GM21723 (cell line): ENCODE results near the gene GJA3.

ENCODE experiments used
- ATAC-seq: cut with Tn5 transposase; IDR thresholded peaks from one replicate; pipeline ENCODE4 v1.9.1; 2021; ENCODE audit warnings: mild to moderate bottlenecking, moderate library complexity; ENCODE audit not compliant: unreplicated experiment

The GJA3 gene

DNA sequence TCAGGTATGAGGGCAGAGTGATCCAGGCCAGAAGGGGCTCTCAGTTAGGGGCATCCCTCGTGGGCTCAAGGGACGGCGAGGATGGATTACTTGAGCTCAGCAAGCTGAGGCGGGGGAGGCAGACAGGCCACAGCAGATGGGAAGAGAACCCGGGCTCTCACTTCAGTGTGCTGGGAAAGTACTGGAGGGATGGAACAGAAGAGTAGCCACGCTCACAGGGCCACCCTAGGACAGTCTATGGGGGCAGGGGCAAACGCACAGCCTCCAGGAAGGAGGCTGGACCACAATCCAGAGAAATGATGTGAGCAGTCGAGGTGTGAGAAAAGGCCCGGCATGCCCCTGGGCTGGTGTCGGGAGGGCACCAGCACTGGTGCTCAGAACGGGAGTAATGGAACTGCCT is 9.2 kb downstream of the GJA3 start:
- no peak for ATAC-seq

DNA sequence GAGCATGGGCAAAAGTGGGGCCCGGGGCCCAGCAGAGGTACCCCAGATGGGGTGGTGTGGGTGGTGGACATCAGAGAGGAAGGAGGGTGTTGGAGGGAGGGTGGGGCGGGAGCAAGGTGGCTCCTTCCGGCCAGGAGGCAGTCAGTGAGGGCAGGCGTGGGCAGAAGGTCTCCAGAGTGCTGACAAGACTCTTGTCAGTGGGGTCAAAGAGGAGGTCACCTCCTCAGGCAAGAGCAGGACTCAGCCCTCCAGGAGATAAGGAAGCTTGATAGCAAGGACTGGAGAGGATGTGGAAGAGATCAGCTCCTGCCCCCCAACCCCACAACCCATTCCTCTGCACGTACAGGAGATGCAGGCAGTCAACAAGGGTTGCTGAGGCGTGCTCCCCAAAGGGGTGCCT is 9.8 kb downstream of the GJA3 start:
- ATAC-seq = no peak

DNA sequence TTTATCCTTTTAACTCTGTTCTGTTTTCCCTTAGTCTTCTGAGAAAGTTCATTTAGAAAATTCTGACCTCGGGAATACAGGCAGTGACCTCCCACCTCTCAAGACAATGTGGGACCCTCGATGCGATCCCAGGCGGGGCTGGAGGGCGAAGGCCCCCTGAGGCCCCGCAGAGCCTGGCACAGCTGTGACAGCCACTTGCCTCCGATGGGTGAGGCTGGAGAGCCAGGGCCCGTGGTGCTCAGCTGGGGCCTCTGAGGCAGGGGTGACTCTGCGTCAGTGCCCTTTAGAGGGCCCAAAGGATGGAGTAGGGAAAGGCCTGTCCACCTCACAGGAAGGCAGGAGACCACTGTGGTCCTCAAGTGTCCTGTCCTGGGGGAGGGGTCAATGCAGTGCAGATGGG is 10.3 kb downstream of the GJA3 start:
- ATAC-seq = no peak

DNA sequence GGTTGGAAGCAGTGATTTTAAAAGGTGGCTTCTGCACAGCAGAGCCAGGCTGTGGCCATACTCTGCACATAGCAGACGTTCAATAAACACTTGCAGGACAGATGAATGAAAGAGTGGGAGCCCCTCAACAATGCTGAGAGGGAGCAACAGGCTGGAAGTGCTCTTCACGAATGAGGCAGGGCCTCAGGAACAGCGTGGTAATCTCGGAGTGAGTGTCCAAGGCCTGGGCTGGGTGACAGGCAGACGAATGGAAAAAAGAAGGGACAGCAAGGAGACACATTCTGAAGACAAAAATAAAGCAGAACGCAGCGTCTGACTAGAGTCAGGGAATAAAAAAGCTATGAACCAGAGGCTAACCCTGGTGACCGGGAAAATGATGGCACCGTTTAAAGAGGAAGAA is 11.1 kb downstream of the GJA3 start:
- ATAC-seq = no peak

DNA sequence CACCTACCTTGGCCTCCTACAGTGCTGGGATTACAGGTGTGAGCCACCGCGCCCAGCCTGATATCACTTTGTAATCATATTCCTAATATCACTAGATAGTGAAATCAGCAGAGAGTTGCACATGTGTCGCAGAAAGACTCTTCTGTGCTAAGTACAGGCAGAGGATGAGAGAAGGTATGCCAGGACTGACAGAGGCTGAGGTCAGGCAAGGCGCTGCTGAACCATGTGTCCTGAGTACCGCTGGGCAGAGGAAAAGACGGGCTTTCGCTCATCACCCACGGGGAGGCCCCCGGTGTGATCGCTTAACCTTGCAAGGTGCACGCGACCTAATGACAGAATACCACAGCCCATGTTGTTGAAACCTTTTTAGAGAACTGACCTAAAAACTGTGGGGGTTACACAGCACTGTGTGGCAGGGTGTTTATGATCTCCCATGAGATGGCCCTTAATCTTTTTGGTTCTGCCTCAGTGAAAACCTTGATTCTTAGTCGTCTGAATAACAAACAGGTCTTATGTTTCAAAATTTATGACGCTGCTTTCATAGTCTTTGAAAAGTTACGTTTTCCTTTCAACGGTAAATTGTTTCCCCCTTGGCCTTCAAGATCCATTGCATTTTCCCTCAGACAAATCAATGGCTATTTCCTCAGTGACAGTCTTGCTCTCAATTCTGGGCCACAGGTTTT is 12.2 kb downstream of the GJA3 start:
- ATAC-seq = no peak

DNA sequence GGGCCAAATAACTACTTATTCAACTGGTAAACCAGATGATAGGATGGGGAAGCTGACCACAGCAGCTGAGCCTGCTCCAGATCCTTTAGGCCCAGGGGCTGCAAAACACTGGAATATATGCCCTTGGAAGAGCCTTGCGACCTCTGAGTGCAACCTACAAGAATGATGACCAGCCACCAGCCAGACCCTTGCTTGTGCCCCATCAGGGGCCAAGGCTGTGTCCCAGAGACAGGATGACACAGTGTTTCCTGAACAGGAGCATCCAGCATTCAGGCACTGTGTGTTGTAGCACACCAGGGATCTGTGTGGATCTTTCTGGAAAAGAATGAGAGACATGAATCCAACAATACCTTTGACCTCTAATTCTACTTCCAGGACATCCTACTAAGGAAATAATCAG is 14.5 kb downstream of the GJA3 start:
- no peak for ATAC-seq

DNA sequence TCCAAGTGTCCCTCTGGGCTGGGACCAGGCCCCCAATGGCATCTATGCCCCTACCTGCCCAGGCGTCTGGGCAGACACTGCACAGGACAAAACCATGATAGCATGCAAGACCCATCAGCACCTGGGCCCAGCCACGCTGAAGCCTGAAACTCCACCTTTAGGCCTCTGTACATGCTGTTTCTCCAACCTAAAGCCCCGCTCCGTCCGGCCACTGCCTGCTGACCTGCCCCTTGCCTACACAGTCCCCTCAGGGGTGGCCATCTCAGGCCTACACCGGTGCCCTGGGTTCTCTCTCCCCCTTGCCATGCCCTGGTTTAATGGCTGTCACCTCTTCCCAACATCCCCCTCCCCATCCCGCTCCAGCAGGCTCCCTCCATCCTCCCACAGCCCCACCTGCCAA is 15.3 kb downstream of the GJA3 start:
- ATAC-seq = no peak

DNA sequence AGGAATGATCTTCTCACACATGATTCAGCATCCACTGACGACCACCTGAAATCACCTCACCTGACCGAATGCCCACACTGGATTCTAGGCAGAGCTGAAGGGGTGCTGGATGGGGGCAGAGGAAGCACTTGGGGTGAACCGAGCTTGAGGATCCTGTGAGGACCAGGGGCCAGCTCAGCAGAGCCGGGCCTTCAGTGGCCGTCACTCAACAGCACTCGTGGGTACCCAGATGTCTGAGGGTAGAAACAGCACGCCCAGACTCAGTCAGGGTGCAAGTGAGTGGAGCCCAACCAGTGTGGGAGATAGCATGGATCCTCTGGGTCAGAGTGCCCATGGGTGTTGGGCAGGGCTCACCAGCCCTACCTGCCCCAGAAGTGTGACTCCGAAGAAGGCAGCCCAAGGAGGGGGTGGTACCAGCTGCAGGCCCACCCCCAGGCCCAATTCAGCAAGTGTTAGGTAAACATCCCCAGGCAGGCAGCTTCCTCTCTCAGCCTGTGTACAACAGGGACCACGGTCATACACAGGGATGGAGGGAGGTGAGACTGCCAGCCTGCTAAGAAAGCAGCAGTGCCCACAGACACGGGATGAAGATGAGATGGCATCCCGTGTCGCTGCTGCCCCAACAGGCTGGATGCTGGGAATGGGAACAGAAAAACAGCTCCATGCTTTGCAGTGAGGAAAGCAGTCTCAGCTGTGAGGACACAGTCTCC is 16.6 kb downstream of the GJA3 start:
- ATAC-seq = no peak

DNA sequence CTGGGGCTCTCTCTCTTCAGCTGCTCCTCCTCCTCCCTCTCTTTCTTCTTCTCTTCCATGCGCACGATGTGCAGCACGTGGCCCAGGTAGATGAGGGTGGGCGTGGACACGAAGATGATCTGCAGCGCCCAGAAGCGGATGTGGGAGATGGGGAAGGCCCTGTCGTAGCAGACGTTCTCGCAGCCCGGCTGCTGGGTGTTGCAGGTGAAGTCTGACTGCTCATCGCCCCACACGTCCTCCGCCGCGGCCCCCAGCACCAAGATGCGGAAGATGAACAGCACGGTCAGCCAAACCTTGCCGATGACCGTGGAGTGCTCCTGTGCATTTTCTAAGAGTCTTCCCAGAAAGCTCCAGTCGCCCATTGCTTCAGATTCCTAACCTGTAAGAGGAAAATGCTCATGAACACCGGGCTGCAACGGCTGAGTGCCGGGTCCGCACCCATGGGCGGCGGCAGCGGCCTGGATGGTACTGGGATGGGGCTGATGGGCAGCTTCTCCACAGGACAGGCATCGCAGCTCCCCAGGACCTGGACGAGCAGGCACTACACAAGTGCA is 17.8 kb downstream of the GJA3 start:
- no peak for ATAC-seq

DNA sequence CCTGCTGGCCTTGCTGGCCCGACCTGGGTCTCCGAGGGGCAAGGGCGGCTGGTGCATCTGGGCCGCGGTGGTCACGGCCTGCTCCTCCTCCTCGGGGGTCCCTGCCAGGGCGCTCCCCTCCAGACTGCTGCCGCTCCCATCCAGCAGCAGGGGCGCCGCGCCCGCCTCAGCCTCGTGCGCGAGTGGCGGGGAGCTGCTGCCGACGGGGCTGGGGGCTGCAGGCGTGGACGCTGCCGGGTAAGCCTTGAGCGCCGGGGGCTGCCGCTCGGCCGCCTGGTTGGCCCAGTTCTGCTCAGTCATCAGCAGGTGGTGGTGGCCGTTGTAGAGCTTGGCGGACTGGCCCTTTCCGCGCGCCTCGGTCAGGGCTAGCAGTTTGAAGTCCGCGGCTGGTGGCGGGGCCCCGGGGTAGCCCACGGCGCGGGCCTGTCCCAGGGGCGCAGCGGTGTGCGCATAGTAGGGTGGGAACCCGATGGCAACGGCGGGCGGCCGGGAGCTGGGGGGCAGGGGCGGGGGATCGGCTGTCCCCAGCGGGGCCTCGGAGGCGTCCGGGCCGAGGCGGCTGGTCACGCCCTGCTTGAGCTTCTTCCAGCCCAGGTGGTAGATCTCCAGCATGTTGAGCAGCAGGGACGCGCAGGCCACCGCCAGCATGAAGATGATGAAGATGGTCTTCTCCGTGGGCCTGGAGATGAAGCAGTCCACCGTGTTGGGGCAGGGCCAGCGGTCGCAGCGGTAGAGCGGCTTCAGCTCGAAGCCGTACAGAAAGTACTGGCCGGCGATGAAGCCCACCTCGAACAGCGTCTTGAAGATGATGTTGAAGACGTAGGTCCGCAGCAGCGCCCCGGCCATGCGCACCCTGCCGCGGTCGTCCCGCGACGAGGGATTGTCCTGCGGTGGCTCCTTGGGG is 18.6 kb downstream of the GJA3 start:
- ATAC-seq = no peak

DNA sequence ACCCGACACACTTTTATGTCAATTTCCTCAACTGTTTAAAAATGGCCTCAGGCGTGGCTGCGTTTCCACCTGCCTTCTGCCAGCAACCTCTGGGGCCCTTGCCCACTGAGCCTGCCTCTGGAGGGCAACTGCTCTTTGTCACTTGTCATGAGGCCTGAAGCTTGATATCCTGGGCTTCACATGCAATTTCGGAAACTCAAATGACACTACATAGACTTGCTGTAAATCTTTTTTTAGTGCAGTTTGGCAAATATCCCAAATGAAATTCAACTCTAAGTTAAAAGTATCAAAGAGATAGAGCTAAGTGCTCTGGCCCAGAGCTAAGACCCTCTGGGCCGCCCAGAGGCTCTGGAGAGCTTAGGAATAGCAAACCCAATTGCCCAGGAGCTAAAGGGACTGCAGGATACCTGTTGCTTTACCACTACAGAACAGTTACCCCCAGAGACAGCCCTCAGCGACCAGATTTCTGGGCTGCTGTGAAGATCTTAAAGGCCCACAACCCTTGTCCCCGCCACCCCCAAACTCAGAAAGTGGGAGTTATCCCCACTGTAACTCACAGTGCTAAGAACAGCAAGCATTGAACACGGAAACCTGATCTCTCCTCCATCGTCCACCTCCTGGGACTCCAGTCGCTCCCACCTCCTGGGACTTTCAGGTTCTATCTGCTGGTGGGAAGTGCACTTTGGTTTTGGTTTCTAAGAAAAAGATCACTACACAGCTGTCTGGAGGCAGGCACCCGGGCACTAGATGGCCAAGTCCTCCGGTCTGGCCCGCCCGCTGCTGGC is 19.4 kb downstream of the GJA3 start:
- ATAC-seq = no peak

DNA sequence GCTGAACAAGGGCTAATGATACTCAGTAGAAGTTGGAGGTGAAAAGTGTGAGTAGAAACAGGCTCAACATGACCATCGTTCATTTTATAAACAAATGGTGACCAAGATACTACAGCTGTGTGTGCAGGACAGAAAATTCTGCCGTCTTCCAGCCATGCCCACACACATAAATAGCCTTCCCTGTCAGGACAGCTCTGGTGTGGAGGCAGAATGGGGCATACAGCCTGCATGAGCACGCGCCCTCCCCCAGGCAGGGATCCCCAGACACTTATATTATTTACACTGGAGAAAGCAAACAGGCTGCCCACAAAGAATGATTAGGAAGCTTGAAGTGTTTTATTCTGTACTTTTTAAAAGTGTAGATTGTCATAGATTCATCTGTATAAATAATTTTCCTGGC is 20.4 kb downstream of the GJA3 start:
- no peak for ATAC-seq

DNA sequence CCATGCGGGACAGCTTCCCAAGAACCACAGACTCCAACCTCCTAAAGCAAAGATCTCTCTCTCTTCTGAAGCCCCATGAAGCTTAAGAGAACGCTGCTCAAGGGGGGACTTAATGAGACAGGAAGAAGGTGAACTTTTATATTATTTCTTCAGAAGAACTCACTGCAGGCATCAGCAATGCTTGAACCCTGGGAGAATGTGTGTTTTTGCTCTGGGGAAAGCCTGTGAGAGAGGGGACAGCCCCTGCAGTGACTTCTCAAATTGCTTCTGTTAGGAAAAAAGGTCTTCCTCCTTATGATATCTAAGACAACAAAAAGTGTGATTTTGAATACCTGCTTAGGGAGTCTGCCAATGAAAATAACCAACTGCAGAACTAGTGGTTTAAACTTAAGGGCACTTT is 23.0 kb downstream of the GJA3 start:
- no peak for ATAC-seq

DNA sequence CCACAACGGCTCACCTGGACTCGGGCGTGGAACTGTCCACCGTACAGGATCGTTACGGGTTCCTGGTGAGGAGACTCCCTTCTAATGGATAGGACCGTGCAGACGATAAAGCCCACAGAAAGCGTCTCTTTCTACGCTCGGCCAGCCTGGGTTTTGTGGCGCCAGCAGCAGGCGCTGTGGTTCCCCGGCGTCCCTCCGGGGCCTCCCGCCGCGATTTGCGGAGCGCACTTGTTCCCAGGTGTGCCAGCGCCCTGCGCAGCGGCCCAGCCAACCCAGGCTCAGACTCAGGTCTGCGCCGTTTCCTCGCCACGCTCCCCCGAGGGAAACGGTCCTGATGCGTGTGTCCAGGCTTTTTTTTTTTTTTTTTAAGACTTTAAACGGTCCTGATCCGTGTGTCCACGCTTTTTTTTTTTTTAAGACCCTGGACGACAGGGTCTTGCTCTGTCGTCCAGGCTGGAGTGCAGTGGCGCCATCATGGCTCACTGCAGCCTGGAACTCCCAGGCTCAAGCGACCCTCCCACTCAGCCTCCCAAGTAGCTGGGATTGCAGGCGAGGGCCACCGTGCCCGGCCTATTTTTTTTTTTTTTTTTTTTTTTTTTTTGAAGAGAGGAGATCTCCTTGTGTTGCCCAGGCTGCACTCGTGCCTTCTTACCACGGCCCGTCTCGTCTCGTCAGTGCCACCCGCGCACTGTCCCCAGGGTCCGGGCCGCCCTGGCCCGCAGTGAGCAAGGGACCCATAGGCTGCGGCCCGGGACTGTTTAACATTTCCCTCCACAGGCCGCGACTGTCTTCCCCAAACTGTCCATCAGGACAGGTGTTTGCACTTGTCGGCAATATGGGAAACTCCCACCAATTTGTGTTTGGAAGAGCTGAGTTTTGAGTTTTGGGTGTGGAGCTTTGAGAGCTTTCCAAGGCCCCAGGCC is 23.8 kb downstream of the GJA3 start:
- ATAC-seq = no peak

DNA sequence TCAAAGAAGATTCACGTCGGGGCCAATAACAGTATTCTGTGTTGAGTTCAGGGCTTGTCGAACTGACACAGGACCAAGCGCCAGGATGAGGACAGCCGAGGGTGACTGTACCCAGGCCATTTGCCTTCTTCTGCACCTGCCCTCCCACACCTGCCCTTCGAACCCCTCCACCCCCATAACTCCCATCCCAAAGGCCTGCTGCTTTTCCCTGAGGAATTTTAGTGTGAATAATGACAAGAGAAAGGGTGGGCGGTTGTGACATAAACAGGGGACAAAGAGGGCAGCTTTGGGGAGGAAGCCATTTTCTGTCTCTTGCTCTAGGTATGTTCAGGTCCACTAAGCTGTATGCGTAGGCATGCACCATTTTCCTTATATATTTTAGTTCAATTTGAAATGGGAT is 26.1 kb downstream of the GJA3 start:
- ATAC-seq = no peak

DNA sequence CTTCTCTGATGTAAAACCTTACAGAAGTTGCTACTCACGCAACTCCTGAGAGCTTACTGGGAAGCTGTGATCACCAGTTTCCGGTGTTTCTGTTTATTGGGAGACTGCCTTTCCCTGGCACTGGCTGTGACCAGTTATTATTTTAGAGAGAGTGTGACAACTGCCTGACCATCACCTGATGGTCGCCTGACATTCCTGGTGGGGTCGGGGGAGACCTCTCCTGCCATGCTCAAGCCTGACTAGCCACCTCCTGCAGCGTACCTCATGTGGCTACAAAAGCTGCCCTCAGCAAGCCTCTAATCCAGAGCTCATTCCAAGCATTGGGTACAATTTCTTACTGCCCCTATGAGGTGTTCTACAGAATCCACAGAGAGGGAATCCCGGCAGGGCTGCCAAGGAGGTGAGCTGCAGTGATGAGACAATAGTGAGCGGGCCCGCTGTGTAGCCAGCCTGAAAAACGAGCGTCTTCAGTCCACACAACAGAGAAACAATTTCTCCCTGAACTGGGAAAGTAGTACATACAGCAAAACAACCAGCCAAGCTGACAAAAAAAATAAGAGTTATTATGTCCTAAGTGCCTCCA is 28.7 kb downstream of the GJA3 start:
- no peak for ATAC-seq

DNA sequence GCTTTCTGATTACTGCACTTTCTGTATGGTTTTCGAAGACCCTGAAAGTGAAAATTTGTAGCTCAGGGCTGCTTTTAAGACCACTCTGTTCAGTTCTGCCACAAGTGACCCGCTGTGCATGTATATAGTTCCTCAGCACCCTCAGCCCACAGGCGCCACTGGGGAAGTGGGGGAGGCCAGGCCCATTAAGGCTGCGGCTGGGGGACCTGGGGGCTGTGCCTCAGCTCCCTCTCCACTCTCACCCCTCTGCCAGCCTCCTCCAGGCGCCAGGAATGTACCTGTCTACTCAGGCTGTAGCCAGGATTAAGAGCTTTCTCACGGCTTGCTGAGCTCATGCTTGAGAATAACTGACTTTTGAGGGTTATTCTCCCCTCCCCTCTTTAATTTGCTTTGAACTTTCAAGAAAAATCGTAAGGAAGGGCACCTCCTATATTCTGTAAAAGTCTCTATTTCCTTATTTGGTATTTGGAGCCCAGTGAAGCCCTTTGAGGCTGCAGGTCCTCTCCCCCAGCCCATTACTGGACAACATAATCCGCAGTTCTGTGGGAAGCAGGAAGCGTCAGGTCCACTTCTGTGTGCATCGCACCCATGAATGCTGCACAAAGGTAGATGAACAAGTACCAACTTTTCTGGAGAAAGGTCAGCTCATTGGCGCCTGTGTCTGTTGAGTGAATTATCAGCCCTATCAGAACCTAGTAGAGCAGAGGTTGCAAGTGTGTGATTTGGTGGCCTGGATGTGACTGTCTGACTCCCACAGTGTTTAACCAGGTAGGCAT is 29.6 kb downstream of the GJA3 start:
- ATAC-seq = no peak

DNA sequence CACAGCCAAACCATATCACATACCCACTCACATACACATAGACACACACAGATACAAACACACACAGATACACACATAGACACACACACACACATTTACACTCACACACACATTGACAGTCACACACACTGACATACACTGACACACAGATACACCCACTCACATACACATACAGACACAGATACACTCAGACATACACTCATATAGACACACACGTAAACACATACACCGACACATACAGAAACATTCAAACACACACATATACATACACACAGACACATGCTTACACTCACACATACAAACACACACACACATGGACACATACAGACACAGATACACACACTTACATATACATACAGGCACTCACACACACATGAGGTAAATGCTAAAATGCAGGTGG is 30.2 kb downstream of the GJA3 start:
- ATAC-seq = no peak

DNA sequence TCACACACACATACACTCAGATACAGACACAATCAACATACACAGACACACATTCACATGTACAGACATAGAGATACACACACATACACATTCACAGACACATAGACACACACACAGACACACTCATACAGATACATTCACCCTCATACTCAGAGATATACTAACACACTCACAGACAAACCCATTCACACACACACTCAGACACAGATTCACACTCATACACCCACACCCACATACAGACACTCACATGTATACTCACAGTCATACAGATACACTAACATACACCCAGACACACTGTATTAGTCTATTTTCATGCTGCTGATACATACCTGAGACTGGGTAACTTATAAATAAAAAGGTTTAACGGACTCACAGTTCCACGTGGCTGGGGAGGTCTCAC is 30.8 kb downstream of the GJA3 start:
- ATAC-seq = no peak
